ENCODE data around the gene USP46.

USP46 gene

GRCh38 chr4:52689096-52689495, 30.0 kb upstream of the USP46 start:
- no peak for DNase-seq (ENCODE audit: low read depth in 1 of 2, low spot score in 1 of 2)
- Histone ChIP-seq H3K27ac (replicated peaks) (no peak overlapping the region), H3K4me3 (replicated peaks; ENCODE audit: insufficient read depth, low read length) (no peak overlapping the region), H3K27me3 (ENCODE audit: insufficient read depth, poor library complexity, severe bottlenecking) (no peaks in the 10 kb centered on the region)
- no peak for TF ChIP-seq POLR2AphosphoS5 (IDR thresholded peaks at IDR 0.05; ENCODE audit: low read depth)
- no peak for TF ChIP-seq REST (IDR thresholded peaks at IDR 0.05; ENCODE audit: insufficient replicate concordance, low read depth)
- TF ChIP-seq CTCF (IDR thresholded peaks at IDR 0.05; ENCODE audit: insufficient read depth, low read length), result no peak
- no peak for TF ChIP-seq SPI1 (IDR thresholded peaks at IDR 0.05; ENCODE audit: borderline replicate concordance, low read depth)
- TF ChIP-seq GABPA (IDR thresholded peaks at IDR 0.05; ENCODE audit: low read depth), result no peak

GRCh38 chr4:52687696-52688095, 28.6 kb upstream of the USP46 start:
- no peak for DNase-seq (ENCODE audit: low read depth in 1 of 2, low spot score in 1 of 2)
- no peak overlapping the region for H3K27ac ChIP-seq (replicated peaks)
- H3K27me3 ChIP-seq (ENCODE audit: insufficient read depth, poor library complexity, severe bottlenecking), result no peaks in the 10 kb centered on the region
- TF ChIP-seq SPI1 (IDR thresholded peaks at IDR 0.05; ENCODE audit: borderline replicate concordance, low read depth) (no peak), POLR2AphosphoS5 (IDR thresholded peaks at IDR 0.05; ENCODE audit: low read depth) (no peak), GABPA (IDR thresholded peaks at IDR 0.05; ENCODE audit: low read depth) (no peak), REST (IDR thresholded peaks at IDR 0.05; ENCODE audit: insufficient replicate concordance, low read depth) (no peak), CTCF (IDR thresholded peaks at IDR 0.05; ENCODE audit: insufficient read depth, low read length) (no peak)
- H3K4me3 ChIP-seq (replicated peaks; ENCODE audit: insufficient read depth, low read length), result no peak overlapping the region

- no peak overlapping the region for H3K4me3 ChIP-seq (replicated peaks; ENCODE audit: insufficient read depth, low read length)
- no peaks in the 10 kb centered on the region for H3K27me3 ChIP-seq (ENCODE audit: insufficient read depth, poor library complexity, severe bottlenecking)
- TF ChIP-seq GABPA (IDR thresholded peaks at IDR 0.05; ENCODE audit: low read depth), result no peak
- no peak for TF ChIP-seq REST (IDR thresholded peaks at IDR 0.05; ENCODE audit: insufficient replicate concordance, low read depth)
- no peak for TF ChIP-seq POLR2AphosphoS5 (IDR thresholded peaks at IDR 0.05; ENCODE audit: low read depth)
- TF ChIP-seq CTCF (IDR thresholded peaks at IDR 0.05; ENCODE audit: insufficient read depth, low read length), result no peak
- TF ChIP-seq SPI1 (IDR thresholded peaks at IDR 0.05; ENCODE audit: borderline replicate concordance, low read depth), result no peak
- DNase-seq (ENCODE audit: low read depth in 1 of 2, low spot score in 1 of 2), result no peak
- no peak overlapping the region for H3K27ac ChIP-seq (replicated peaks)
Observed at GRCh38 chr4:52685316-52685715, 26.2 kb upstream of the USP46 start.

Measured in HL-60 (cell line).